NCI-H1092 (cell line): ENCODE results near the gene STRADB.
"Not testable (repeated sequence)": the region's sequence is repeated elsewhere in the genome, so short reads cannot be mapped to it uniquely, and the experiment has no call there.

ENCODE experiments used
- DNase-seq: peaks from one replicate; lab custom pipeline; 2025; lab: John Stamatoyannopoulos, UW

STRADB gene

GRCh38 chr2:201430839-201431238, 20.7 kb upstream of the STRADB start:
- DNase-seq, result no peak

GRCh38 chr2:201432038-201432620, 19.4 kb upstream of the STRADB start:
- no peak for DNase-seq

GRCh38 chr2:201432621-201433393, 18.7 kb upstream of the STRADB start:
- no peak for DNase-seq

- no peak for DNase-seq
Measured at GRCh38 chr2:201433394-201433995, 18.0 kb upstream of the STRADB start.

GRCh38 chr2:201436141-201436540, 15.4 kb upstream of the STRADB start:
- no peak for DNase-seq

GRCh38 chr2:201439336-201439922, 12.1 kb upstream of the STRADB start:
- not testable (repeated sequence) for DNase-seq

GRCh38 chr2:201440182-201440581, 11.4 kb upstream of the STRADB start:
- no peak for DNase-seq

- DNase-seq, result no peak
Measured at GRCh38 chr2:201441409-201441808, 10.1 kb upstream of the STRADB start.

- no peak for DNase-seq
Measured at GRCh38 chr2:201444746-201445465, 6.6 kb upstream of the STRADB start.

- no peak for DNase-seq
Measured at GRCh38 chr2:201447086-201447485, 4.5 kb upstream of the STRADB start.

- DNase-seq, result no peak
Measured at GRCh38 chr2:201448061-201448460, 3.5 kb upstream of the STRADB start.

GRCh38 chr2:201448701-201449100, 2.8 kb upstream of the STRADB start:
- DNase-seq, result no peak

- no peak for DNase-seq
Measured at GRCh38 chr2:201450954-201451291, 617 bp upstream of the STRADB start.

GRCh38 chr2:201452058-201452921, 750 bp downstream of the STRADB start:
- DNase-seq, result no peak

GRCh38 chr2:201452922-201453643, 1.5 kb downstream of the STRADB start:
- no peak for DNase-seq

- DNase-seq, result no peak
Measured at GRCh38 chr2:201458381-201458780, 6.8 kb downstream of the STRADB start.

GRCh38 chr2:201460532-201460931, 9.0 kb downstream of the STRADB start:
- DNase-seq, result no peak

- no peak for DNase-seq
Measured at GRCh38 chr2:201464547-201464946, 13.0 kb downstream of the STRADB start.

- DNase-seq, result no peak
Measured at GRCh38 chr2:201465524-201465971, 14.0 kb downstream of the STRADB start.

- no peak for DNase-seq
Measured at GRCh38 chr2:201466050-201466675, 14.6 kb downstream of the STRADB start.
